NCI-H345 treated with DMSO at 0.1 percent for 48 hours (cell line): ENCODE data around the gene KIF11.
"Not testable (repeated sequence)": the region's sequence is repeated elsewhere in the genome, so short reads cannot be mapped to it uniquely, and the experiment has no call there.

Experiments
- DNase-seq: peaks from one replicate; lab custom pipeline; 2025; ENCODE audit not compliant: unreplicated experiment; lab: John Stamatoyannopoulos, UW

Gene KIF11

GRCh38 chr10:92590623-92591549 is 2.0 kb upstream of the KIF11 start:
- peak; percentile 49 for DNase-seq

DNA sequence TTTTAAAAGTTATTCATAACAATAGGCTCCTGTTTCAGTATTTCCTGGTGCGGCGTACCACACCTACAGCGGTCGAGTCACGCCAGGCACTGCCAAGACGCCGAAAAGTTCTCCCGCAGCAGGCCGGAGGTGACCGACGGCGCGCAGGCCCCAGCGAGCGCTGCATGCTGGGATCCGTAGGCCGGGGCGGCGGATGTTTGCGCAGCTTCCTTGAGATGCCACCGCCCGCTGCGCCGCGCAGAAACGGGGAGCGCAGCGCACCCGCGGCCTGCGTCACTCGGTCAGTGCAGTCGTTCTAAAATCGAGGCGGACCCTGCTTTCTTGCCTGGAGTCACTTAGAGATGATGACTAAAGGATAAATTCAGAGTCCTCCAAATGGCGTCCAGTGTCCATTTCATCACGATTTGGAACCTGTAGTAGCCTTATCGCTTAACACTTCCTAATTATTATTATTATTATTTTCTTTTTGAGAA is 1.3 kb upstream of the KIF11 start:
- DNase-seq: peak; percentile 70

- DNase-seq: no peak
Measured at GRCh38 chr10:92593619-92594588, 974 bp downstream of the KIF11 start.

DNA sequence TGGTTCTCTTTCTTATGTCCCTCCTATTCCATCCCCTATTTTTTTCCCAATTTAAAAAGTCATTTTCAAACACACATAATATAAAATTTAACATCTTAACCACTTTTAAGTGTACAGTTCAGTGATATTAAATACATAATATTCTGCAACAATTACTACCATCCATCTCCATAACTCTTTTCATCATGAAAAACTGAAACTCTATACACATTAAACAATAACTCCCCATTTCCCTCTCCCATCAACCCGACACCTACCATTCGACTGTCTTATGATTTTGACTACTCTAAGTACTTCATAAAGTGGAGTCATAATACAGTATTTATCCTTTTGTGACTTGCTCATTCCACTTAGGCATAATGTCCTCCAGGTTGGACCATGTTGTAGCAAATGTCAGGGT is 2.6 kb downstream of the KIF11 start:
- DNase-seq: no peak

DNA sequence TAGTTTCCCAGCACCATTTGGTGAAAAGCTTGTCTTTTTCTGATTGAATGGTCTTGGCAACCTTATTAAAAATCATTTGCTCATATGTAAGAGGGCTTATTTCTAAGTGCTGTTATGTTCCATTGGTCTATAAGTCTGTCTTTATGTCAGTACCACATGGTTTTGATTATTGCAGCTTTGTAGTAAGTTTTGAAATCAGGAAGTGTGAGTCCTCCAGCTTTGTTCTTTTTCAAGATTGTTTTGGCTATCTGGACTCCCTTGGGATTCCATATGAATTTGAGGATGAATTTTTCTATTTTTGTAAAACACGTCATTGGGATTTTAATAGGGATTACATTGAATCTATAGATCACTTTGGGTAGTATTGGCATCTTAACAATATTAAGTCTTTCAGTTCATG is 5.4 kb downstream of the KIF11 start:
- DNase-seq: no peak

DNA sequence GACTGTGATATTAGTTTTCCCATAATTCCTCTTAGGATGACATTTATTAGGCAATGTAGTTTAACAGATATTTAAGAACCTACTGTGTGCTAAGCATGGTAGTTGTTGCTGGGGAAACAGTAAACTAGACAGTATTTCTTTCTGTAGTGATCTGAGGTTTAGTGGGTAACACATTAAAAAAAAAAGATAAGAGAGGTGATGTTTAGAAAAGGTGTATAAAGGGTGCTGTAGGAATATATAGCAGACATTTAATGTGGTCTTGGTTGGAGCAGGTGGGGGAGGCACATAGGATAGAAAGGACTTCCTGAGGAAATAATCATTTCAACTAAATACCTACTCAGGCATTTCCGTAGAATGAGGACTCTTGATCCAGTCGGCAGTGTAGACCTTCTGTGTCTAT is 11.9 kb downstream of the KIF11 start:
- no peak for DNase-seq

DNA sequence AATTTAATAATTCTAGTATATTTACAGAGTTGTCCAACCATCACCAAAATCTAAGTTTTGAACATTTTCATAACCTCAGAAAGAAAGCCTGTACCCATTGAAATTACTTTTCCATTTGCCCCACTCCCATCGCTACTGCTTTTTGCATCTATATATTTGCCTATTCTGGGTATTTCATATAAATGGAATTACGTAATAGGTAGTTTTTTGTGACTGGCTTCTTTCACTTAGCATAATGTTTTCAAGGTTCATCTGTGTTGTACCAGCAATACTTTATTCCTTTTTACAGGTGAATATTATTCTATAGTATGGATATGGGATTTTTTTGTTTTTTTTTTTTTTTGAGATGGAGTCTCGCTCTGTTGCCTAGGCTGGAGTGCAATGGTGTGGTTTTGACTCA is 22.6 kb downstream of the KIF11 start:
- DNase-seq: no peak

DNA sequence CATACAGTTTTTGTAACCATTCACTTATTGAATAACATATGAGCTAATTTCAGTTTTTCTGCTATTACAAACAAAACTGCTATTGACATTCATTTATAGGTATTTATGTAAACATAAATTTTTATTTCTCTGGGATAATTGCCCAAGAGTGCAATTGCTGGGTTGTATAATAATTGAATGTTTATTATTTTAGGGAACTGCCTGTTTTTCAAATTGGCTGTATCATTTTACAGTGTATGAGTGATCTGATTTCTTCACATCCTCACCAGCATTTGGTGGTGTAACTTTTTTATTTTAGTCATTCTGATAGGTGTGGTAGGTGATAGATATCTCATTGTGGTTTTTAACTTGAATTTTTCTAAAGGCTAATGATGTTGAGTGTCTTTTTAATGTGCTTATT is 26.4 kb downstream of the KIF11 start:
- DNase-seq: no peak

DNA sequence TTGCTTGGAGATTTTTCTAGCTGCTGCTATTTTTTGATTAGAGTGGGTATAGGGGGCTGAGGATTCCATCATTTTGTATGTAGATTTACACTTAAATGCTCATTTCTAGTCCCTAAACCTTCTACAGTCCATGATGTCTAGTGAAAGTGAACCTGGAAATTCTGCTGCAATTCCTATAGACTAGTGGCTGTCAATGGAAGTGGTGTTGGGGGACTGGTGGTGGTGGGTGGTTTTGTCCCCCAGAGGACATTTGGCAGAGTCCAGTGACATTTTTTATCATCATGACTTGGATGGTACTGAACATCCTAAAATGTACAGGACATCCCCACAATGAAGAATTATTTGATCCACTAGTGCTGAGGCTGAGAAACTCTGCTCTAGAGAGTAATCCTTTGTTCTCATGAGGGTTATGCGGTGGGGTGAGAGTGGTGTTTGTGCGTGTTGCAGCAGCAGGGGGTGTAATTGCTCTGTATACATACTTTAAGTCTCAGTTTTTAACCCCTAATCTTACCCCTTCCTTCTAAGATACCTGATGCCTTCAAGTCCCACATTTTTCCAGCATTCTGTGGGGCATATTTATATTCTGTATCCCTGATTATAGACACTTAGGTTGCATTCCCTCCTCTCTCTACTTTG is 35.0 kb downstream of the KIF11 start:
- no peak for DNase-seq

GRCh38 chr10:92629945-92630344 is 37.0 kb downstream of the KIF11 start:
- DNase-seq: no peak

GRCh38 chr10:92638037-92638436 is 45.1 kb downstream of the KIF11 start:
- no peak for DNase-seq

DNA sequence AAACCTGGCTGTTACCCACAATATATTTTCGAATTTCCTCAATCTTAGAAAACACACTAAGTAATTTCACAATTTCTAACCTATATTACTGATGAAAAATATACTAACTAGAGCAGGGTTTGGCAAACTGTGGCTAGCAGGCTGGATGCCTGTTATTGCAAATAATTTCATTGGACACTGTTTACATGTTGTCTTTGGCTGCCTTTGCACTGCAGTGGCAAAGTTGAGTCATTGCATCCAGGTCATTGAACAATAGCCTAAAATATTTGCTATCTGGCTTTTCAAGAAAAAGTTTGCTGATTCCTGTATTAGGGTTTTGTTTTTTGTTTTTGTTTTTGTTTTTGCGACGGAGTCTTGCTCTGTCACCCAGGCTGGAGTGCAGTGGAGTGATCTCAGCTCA is 47.2 kb downstream of the KIF11 start:
- no peak for DNase-seq

GRCh38 chr10:92641492-92641891 is 48.6 kb downstream of the KIF11 start:
- no peak for DNase-seq

GRCh38 chr10:92644921-92645320 is 52.0 kb downstream of the KIF11 start:
- DNase-seq: no peak

- DNase-seq: not testable (repeated sequence)
Measured at GRCh38 chr10:92650864-92651263, 57.9 kb downstream of the KIF11 start.

- no peak for DNase-seq
Measured at GRCh38 chr10:92655426-92655825, 62.5 kb downstream of the KIF11 start.

DNA sequence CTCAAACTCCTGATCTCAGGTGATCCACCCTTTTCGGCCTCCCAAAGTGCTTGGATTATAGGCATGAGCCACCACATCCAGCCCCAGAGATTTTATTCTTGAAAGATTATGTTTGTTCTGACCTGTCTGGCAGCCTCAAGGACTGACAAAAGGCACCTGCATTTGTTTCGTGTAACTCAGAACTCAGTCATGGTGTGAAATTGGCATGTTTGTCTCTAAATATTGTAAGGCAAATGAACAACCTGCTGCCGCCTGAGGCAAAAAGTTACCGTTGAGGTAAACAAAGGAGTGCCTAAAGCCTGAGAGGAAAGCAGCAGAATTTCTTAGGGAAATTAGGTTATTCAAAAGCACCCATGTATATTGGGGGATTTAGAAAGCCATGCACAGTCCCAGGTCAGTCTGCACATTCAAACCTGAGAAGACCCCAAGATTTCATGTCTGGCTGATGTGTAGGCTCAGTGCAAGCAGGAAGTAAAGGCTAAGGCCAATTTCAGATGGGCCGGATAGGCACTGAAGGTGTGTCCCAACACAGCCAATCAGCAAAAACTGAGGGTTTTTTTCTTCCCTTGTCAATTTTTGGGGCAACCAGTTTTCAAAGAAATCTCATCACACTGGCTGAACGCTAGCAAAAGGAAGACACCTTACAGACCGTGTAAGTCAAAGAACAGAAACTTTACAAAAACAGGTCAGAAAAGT is 63.5 kb downstream of the KIF11 start:
- DNase-seq: no peak

DNA sequence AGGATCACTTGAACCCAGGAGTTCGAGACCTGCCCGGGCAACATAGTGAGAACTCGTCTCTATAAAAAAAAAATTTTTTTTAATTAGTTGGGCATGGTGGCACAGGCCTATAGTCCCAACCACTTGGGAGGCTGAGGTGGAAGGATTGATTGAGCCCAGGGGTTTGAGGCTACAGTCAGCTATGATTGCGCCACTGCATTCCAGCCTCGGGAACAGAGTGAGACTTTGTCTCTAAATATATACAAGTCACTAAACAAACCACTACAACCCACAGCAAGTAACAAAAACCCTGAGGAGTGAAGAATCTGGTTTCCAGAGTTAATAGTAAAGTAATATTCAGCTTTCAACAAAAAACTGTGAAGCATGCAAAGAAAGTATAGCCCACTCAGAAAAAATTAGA is 64.1 kb downstream of the KIF11 start:
- DNase-seq: no peak

DNA sequence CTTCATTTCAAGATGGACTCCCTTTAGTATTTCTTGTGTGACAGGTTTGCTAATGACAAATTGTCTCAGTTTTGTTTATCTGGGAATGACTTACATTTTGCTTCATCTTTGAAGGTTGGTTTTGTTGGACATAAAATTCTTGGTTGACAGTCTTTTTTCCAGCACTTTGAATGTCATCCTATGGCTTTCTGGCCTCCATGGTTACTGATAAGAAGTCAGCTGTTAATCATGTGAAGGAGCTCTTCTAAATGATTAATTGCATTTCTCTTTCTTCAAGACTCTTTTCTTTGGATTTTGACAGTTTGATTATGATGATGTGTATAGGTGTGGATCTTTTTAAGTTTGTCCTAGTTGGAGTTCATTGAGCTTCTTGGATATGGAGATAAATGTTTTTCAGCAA is 69.9 kb downstream of the KIF11 start:
- no peak for DNase-seq

GRCh38 chr10:92664322-92664721 is 71.4 kb downstream of the KIF11 start:
- DNase-seq: no peak

GRCh38 chr10:92667078-92667477 is 74.1 kb downstream of the KIF11 start:
- DNase-seq: no peak
